ENCODE measurements around the gene BEX1. TPM values are rescaled to one million over a fixed set of nuclear protein-coding genes. Genes with fewer than 3 reads are reported as not detected.
"Not testable (repeated sequence)": the region's sequence is repeated elsewhere in the genome, so short reads cannot be mapped to it uniquely, and the experiment has no call there.

BEX1 gene
- total RNA-seq, 1 experiment from 2014 or later = 104 TPM

- Histone ChIP-seq H3K36me3 (ENCODE audit: insufficient read depth, low read length, poor library complexity, severe bottlenecking) (no peaks in the 10 kb centered on the region), H3K4me1 (ENCODE audit: insufficient read depth, low read length, poor library complexity, severe bottlenecking) (no peaks in the 10 kb centered on the region), H3K27me3 (replicated peaks; ENCODE audit: insufficient read depth, low read depth, low read length, poor library complexity) (peaks cover 5% of the 10 kb centered on the region), H3K9me3 (ENCODE audit: low read depth, low read length, poor library complexity, severe bottlenecking) (no peaks in the 10 kb centered on the region), H3K27ac (ENCODE audit: low read depth, low read length, poor library complexity, severe bottlenecking) (no peak overlapping the region), H3K4me3 (ENCODE audit: low read depth, low read length, poor library complexity, severe bottlenecking) (no peak overlapping the region)
- TF ChIP-seq CTCF (conservative IDR thresholded peaks at IDR 0.05; ENCODE audit: low read depth, low read length) (no peak), EZH2 (IDR thresholded peaks at IDR 0.05; ENCODE audit: borderline replicate concordance, low read depth, low read length, poor library complexity, severe bottlenecking) (no peak)
- DNase-seq (ENCODE audit: low spot score) = no peak
- intact Hi-C loops (cut with micrococcal nuclease; ENCODE audit: unreplicated experiment) = no loop called here
- POLR2A ChIA-PET (ENCODE audit: low non-redundant PET) = no interaction called here
- CTCF ChIA-PET = no interaction called here
- no TSS peak for BruUV-seq (replicated peaks)
Observed at GRCh38 chrX:103051260-103051789, 12.6 kb downstream of the BEX1 start.

GRCh38 chrX:103033371-103033770 lies 30.6 kb downstream of the BEX1 start:
- not testable (repeated sequence) for BruUV-seq (replicated peaks)

GRCh38 chrX:103017542-103017941 lies 46.4 kb downstream of the BEX1 start:
- Histone ChIP-seq H3K27ac (ENCODE audit: low read depth, low read length, poor library complexity, severe bottlenecking) (no peak overlapping the region), H3K4me1 (ENCODE audit: insufficient read depth, low read length, poor library complexity, severe bottlenecking) (no peaks in the 10 kb centered on the region), H3K9me3 (ENCODE audit: low read depth, low read length, poor library complexity, severe bottlenecking) (no peaks in the 10 kb centered on the region), H3K4me3 (ENCODE audit: low read depth, low read length, poor library complexity, severe bottlenecking) (no peak overlapping the region), H3K36me3 (ENCODE audit: insufficient read depth, low read length, poor library complexity, severe bottlenecking) (no peaks in the 10 kb centered on the region), H3K27me3 (replicated peaks; ENCODE audit: insufficient read depth, low read depth, low read length, poor library complexity) (no peaks in the 10 kb centered on the region)
- intact Hi-C loops (cut with micrococcal nuclease; ENCODE audit: unreplicated experiment) = no loop called here
- DNase-seq (ENCODE audit: low spot score) = no peak
- TF ChIP-seq EZH2 (IDR thresholded peaks at IDR 0.05; ENCODE audit: borderline replicate concordance, low read depth, low read length, poor library complexity, severe bottlenecking) = no peak
- TF ChIP-seq CTCF (conservative IDR thresholded peaks at IDR 0.05; ENCODE audit: low read depth, low read length) = no peak
- BruUV-seq (replicated peaks) = no TSS peak
- POLR2A ChIA-PET (ENCODE audit: low non-redundant PET) = no interaction called here
- CTCF ChIA-PET = no interaction called here

More at GRCh38 chrX:103033371-103033770, 30.6 kb downstream of the BEX1 start:
- H3K27me3 ChIP-seq (replicated peaks; ENCODE audit: insufficient read depth, low read depth, low read length, poor library complexity); H3K4me3 ChIP-seq (ENCODE audit: low read depth, low read length, poor library complexity, severe bottlenecking); POLR2A ChIA-PET (ENCODE audit: low non-redundant PET); DNase-seq (ENCODE audit: low spot score); CTCF ChIA-PET; H3K27ac ChIP-seq (ENCODE audit: low read depth, low read length, poor library complexity, severe bottlenecking); H3K9me3 ChIP-seq (ENCODE audit: low read depth, low read length, poor library complexity, severe bottlenecking); H3K4me1 ChIP-seq (ENCODE audit: insufficient read depth, low read length, poor library complexity, severe bottlenecking); intact Hi-C loops (cut with micrococcal nuclease; ENCODE audit: unreplicated experiment); H3K36me3 ChIP-seq (ENCODE audit: insufficient read depth, low read length, poor library complexity, severe bottlenecking): not testable (repeated sequence)

- CTCF ChIA-PET = no interaction called here
- H3K4me1 ChIP-seq (ENCODE audit: insufficient read depth, low read length, poor library complexity, severe bottlenecking) = no peaks in the 10 kb centered on the region
- H3K27me3 ChIP-seq (replicated peaks; ENCODE audit: insufficient read depth, low read depth, low read length, poor library complexity) = peaks cover 3% of the 10 kb centered on the region
- no peaks in the 10 kb centered on the region for H3K9me3 ChIP-seq (ENCODE audit: low read depth, low read length, poor library complexity, severe bottlenecking)
- no peak for DNase-seq (ENCODE audit: low spot score)
- no peak overlapping the region for H3K27ac ChIP-seq (ENCODE audit: low read depth, low read length, poor library complexity, severe bottlenecking)
- BruUV-seq (replicated peaks) = no TSS peak
- H3K4me3 ChIP-seq (ENCODE audit: low read depth, low read length, poor library complexity, severe bottlenecking) = no peak overlapping the region
- no peaks in the 10 kb centered on the region for H3K36me3 ChIP-seq (ENCODE audit: insufficient read depth, low read length, poor library complexity, severe bottlenecking)
- POLR2A ChIA-PET (ENCODE audit: low non-redundant PET) = no interaction called here
- intact Hi-C loops (cut with micrococcal nuclease; ENCODE audit: unreplicated experiment) = no loop called here
- no peak for TF ChIP-seq EZH2 (IDR thresholded peaks at IDR 0.05; ENCODE audit: borderline replicate concordance, low read depth, low read length, poor library complexity, severe bottlenecking)
- no peak for TF ChIP-seq CTCF (conservative IDR thresholded peaks at IDR 0.05; ENCODE audit: low read depth, low read length)
Observed at GRCh38 chrX:103012945-103013344, 51.0 kb downstream of the BEX1 start.

All from A673 (cell line).